HG03571 (cell line): ENCODE measurements around the gene SLC2A6.
A peak's percentile ranks its signal among the peaks of the same experiment; 100 is the strongest.
"Not testable (repeated sequence)": the region's sequence is repeated elsewhere in the genome, so short reads cannot be mapped to it uniquely, and the experiment has no call there.

Experiments
- ATAC-seq: cut with Tn5 transposase; IDR thresholded peaks from one replicate; pipeline ENCODE4 v1.9.1; 2021; ENCODE audit not compliant: unreplicated experiment

The SLC2A6 gene

DNA sequence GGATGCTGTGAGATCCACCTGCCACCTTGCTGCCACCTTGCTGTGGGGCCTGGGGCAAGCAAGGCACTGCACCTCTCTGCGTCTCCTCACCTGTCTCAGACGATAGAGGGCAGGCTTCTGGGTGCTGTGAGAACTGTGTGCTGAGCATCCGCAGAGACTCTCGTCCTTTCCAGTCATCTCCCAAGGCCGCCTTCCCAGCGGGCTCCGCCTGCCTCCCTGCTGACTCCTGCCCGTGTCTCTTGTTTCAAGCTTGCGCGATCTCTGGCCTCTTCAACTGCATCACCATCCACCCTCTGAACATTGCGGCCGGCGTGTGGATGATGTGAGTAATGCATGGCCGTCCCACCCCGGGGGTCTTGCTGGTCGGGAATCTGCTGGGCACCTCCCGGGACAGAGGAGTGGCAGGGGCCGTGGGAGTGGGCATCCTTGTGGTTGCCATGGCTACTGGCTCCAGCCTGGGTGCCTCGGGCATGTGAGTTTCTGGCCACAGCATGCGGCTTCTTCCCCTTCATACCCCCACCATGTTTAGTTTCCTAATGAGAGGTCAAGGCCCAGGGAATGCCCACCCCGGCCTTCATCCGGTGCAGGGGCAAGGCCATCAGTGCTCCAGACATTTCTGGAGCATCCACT, 15.6 kb downstream of the SLC2A6 start:
- no peak for ATAC-seq

DNA sequence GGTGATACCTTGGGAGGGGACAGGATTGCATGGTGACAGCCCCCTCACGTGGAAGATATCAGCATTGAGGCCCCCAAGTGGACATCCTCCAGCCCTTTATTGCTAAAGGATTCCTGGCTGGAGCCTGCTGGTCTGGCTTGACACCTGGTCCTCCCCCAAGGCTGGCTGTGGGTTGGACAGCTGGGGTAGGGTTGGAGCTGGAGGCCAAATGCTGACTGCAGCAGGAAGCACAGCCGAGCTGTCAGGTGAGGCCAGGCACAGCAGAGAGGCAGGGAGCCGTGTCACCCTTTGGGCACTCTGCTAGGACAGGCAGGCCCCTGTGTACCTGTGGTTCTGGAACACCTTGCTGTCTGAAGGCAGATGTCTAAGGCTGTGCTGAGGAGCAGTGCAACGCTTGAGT, 16.9 kb downstream of the SLC2A6 start:
- no peak for ATAC-seq

DNA sequence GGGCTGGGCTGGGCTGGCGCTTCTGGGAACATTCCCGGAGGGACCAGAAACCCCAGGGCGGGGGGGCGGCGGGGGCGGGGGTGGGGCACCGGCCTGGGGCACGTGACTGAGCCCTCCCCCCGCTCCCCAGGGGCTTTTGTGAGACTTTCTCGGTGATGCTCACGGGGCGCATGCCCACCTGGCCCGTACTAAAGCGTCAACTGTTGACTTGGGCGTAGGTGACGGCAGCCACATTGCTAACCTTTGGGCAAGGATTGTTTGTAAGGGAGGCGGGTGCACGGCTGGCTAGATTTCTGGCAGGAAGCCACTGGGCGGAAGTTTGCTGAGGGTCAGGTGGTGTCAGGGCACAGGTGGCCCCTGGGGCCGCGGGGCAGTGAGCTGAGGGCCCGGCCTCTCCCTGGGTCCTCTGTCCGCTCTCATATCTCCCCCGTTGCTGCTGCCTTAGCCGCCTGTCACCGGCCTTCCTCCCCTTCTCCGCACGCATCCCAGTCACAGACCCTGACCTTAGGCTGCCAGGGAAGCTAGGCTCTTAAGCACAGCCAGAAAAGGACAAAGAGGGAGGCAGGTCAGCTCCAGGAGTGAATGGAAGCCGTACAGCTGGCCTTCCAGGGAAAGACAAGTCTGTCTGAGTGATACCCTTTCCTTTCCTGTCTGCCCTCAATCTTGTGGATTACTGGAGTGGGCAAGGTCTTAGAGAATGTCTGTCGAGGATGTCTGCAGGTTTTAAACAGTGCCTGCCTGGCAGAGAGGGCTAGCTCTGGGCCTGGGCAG, 18.3 kb downstream of the SLC2A6 start:
- ATAC-seq = peak; percentile 17

DNA sequence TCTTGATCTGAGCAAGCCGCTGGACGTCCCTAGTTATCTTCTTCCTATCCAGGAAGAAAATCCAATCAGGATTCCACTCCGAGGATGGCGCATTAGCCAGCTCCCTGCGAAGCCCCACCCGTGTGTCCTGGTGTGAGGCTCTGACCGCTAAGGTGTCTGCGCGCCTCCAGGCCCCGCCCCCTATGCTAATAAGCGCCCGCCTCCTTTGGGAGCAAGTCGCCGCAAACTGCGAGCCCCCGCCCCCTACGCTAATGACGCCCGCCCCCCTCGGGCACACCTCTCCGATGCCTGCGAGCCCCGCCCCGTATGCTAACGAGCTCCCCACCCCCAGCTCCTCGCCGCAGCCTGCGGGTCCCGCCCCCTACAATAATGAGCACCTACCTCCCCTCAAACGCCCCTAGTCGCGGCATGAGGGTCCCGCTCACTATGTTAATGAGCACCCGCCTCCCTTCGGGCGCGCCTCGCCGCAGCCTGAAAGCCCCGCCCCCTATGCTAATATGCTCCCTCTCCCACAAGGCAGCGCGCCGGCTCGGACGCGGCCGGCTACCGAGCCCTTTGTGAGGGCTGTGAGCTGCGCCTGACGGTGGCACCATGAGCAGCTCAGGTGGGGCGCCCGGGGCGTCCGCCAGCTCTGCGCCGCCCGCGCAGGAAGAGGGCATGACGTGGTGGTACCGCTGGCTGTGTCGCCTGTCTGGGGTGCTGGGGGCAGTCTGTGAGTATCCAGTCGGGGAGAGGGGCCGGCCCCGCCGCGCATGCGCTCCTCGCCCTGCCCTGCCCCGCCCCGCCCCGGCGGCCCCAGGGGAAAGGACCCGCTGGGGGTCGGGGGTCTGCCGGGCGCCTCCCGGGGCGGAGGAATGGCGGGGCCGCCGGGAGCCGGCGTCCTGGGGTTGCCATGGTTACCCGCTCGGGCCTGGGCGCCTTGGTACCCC, 19.2 kb downstream of the SLC2A6 start, which contains the start of gene CACFD1:
TSS of gene CACFD1 (plus strand) at position 503 of the 929 bp plus-strand sequence. CDS start at position 592, 89 bp downstream.
- peak; percentile 73 for ATAC-seq

DNA sequence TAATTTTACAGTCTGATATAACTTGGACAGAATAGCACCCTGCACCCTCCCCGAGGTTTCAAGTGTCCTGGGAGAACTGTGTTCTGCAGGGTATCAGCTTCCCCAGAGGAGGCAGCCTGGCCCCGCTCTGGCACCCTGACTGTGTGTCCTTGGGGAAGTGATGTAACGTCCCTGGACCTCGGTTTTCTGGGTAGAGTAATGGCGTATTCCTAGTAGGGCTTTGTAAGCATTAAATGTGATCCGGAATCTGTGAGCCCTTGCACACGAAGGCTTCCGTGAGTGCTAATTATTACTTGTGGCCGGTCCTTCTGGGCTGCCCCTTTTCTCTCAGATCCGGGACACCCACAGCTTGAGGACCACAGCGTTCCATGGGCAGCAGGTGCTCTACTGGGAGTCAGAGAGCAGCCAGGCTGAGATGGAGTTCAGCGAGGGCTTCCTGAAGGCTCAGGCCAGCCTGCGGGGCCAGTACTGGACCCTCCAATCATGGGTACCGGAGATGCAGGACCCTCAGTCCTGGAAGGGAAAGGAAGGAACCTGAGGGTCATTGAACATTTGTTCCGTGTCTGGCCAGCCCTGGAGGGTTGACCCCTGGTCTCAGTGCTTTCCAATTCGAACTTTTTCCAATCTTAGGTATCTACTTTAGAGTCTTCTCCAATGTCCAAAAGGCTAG, 20.1 kb downstream of the SLC2A6 start:
- no peak for ATAC-seq

DNA sequence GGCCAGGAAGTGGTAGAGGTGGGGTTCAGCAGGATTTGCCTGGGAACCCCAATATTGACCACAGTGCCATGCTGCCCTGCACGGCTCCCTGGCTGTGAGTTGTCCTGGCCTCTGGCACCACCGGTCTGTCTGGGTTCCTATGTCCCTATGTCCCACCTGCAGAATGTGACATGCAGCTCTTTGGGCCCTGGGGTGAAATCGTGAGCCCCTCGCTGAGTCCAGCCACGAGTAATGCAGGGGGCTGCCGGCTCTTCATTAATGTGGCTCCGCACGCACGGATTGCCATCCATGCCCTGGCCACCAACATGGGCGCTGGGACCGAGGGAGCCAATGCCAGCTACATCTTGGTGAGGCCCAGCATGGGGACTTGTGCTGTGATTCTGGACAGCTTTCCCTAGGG, 21.2 kb downstream of the SLC2A6 start:
- no peak for ATAC-seq

DNA sequence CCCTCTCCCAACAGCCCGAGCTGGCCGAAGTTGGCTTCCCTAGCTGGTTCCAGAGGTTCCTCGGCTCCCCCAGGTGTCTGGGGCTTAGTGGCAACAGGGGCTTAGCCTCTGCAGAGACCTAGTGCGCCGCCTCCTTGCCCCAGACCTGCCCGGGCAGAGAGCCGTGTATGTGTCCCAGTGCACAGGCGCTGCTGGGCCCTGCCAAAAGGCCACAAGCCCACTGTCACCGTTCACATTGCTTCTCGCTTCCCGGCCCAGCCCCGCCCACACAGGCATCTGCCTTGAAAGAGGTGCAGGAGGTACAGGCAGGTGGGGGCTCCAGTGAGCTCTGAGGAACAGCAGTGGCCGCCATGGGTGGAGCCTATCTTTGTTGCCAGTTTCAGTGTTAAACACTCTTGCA, 21.7 kb downstream of the SLC2A6 start:
- ATAC-seq = no peak

DNA sequence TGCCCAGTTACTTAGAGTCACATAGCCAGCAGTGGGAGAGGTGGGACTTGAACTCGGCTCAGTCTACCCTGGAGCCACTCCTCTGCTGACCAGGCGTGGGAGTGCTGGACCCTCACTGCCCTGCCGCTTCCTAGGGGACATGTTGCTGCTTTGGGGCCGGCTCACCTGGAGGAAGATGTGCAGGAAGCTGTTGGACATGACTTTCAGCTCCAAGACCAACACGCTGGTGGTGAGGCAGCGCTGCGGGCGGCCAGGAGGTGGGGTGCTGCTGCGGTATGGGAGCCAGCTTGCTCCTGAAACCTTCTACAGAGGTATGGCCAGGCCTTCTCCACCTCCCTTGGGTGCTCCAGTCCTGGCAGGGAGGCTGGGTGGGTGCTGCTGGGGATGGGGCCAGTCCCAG, 22.5 kb downstream of the SLC2A6 start:
- ATAC-seq = no peak

DNA sequence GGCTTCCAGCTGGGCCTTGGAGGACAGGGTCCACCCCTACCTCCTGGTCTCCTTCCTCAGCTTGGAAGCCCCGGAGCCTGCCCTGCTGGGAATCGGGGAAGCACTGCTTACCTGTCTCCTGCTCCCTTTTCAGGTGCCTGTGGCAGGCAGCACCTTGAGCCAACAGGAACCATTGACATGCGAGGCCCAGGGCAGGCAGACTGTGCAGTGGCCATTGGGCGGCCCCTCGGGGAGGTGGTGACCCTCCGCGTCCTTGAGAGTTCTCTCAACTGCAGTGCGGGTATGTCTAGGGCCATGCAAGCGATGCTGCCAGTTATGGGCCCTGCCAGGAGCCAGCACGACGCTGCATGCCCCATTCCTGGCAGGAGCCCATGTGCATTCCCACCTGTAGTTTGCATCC, 23.0 kb downstream of the SLC2A6 start:
- ATAC-seq = no peak

DNA sequence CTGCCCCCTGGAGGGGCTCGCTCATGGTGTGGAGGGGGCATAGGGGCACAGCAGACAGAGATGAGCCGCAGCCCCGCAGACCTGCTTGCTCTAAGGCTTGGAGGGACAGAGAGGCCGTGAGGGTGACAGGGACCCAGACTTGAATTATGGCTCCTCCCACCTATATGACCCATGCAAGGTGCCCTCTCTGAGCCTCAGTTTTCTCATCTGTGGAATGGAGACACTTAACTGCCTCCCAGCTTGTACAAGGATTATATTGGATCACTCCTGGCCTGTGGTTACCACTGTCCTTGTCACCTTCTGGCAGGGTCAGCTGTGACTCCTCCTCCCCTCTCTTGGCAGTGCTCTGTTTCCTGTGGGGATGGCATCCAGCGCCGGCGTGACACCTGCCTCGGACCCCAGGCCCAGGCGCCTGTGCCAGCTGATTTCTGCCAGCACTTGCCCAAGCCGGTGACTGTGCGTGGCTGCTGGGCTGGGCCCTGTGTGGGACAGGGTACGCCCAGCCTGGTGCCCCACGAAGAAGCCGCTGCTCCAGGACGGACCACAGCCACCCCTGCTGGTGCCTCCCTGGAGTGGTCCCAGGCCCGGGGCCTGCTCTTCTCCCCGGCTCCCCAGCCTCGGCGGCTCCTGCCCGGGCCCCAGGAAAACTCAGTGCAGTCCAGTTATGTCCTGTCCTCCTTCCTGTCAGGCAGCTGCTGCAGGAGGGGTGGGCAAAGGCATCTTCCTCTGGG, 23.8 kb downstream of the SLC2A6 start:
- ATAC-seq = no peak

DNA sequence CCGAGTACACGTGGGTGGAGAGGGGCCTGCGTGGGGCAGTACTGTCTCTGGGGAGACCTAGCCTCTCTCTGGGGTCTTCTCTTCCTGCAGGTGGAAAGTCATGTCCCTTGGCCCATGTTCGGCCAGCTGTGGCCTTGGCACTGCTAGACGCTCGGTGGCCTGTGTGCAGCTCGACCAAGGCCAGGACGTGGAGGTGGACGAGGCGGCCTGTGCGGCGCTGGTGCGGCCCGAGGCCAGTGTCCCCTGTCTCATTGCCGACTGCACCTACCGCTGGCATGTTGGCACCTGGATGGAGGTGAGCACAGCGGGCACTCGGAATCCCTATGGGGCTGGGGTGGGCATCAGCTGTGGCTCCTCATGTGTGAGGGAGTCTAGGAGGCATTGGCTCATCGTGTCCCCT, 24.6 kb downstream of the SLC2A6 start:
- no peak for ATAC-seq

DNA sequence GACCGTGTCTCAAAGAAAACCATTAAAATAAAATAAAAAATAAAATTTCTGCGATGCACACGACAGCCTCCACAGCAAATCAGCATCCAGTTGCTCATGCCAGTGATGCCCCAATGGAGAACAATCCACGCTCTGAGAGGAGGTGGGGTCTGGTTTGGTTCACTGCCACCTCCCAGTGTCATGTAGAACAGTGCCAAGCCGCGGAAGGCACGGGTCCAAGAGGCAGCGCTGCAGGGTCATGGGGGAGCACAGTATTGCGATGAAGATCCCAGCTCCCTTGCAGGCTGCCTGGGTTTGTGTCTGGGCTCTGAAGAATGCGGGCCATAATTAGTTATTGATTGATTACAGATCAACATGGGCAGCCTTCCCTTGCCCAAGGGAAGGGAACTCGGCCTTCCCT, 25.2 kb downstream of the SLC2A6 start:
- ATAC-seq = no peak

DNA sequence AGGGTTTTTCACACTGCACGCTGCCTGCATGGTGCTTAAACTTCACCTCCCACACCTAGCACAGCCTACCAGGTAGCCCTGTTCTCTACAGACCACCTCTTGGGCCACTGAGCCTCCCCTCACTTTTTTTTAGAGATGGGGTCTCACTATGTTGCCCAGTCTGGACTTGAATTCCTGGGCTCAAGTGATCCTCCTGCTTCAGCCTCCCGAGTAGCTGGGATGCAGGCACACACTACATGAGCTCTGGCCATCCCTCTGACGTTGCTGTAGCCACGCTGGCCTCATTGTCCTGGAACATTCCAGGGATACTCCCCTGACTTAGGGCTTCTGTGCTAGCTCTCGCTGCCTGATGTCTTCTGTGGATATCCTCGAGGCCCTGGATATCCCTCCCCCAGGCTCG, 26.3 kb downstream of the SLC2A6 start:
- no peak for ATAC-seq

DNA sequence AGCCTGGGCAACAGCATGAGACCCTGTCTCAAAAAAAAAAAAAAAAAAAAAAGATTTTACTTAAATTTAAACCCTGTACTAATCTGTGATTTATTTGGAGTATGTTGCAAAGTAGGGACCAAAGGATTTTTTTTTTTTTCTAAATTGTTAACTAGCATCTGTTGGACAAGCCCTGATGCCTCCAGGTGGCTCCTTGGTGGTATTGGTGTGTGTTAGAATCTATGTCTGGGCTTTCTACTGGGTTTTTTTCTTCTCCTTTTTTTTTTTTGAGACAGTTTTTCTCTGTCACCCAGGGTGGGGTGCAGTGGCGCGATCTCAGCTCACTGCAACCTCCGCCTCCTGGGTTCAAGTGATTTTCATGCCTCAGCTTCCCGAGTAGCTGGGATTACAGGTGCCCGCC, 27.0 kb downstream of the SLC2A6 start:
- not testable (repeated sequence) for ATAC-seq

DNA sequence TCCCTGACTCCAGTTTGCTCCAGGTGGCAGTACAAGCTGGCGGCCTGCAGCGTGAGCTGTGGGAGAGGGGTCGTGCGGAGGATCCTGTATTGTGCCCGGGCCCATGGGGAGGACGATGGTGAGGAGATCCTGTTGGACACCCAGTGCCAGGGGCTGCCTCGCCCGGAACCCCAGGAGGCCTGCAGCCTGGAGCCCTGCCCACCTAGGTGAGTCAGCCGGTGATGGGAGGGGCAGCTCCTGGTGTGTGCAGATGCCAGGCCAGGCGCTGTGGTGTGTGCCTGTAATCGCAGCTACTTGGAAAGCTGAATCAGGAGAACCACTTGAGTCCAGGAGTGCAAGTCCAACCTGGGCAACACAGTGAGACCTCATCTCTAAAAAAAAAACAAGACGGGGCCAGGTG, 29.1 kb downstream of the SLC2A6 start:
- no peak for ATAC-seq

DNA sequence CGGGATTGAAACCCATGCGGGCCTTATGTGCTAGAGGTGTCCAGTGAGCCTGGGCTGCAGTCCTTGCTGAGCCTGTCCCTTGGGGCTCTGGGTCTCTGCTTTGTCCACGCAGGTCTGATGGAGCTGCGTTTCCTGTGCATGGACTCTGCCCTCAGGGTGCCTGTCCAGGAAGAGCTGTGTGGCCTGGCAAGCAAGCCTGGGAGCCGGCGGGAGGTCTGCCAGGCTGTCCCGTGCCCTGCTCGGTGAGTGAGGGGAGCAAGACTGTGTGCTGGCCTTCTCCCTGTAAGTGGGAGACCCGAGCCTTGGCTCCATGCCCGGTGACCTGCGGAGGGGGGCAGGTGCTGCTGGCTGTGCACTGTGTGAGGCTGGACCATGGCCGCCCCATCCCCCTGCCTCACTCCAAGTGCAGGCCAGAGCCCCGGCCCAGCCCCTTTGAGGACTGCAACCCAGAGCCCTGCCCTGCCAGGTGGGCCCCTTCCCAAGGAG, 30.4 kb downstream of the SLC2A6 start:
- no peak for ATAC-seq

DNA sequence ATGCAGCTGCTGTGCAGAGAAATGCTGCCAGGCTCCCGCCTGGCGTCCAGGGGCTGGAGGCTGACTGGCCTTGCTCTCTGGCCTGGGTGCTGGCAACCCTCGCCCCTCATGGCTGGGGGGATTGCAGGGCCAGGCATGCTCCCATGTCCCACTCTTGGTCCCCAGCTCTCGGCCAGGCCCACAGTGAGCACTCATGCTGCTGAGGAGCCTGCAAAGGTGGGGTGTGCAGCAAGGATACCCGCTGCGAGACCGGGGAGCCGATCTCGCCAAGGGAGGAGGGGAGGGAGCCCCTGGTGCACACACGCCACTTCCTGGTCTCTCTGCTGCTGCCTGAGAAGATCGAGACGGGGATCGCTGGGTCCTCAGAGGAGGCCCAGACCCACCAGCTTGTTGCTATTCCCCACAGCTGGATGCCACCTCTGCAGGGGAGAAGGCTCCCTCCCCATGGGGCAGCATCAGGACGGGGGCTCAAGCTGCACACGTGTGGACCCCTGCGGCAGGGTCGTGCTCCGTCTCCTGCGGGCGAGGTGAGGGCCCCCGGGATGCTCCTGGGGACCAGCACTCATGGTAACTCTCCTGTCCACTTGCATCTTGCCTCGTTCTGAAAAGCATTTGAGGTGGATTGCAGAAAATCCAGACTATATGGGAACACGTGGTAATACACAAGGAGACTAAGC, 33.5 kb downstream of the SLC2A6 start:
- no peak for ATAC-seq

DNA sequence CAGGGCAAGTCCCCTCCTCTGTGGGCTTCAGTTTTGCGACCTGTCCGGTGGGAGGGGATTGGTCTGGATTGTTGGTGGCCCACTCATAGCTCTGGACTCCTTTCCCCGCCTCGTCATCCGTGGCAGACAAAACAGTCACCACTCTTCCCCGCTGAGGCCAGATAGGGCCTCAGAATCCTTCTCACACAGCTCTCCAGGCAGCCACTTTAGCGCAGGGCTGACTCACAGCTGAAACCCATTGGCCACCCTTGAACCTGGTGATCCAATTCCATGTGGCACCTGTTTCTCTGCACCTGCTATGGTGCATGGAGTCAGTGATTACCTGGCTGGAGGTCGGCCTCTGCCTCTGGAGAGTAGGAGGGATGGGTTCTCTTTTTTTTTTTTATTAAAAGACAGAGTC, 34.9 kb downstream of the SLC2A6 start:
- no peak for ATAC-seq

DNA sequence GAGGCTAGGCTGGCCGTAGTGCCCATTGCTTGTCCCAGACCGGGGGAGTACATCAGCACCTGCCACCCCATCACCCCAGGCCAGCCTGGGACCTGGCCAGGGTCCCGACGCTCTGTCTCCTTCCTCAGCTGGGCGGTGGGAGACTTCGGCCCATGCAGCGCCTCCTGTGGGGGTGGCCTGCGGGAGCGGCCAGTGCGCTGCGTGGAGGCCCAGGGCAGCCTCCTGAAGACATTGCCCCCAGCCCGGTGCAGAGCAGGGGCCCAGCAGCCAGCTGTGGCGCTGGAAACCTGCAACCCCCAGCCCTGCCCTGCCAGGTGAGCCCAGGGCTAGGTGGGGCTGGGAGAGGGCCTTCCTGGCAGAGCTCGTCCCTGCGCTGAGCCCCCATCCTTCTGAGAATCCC, 35.7 kb downstream of the SLC2A6 start:
- no peak for ATAC-seq

DNA sequence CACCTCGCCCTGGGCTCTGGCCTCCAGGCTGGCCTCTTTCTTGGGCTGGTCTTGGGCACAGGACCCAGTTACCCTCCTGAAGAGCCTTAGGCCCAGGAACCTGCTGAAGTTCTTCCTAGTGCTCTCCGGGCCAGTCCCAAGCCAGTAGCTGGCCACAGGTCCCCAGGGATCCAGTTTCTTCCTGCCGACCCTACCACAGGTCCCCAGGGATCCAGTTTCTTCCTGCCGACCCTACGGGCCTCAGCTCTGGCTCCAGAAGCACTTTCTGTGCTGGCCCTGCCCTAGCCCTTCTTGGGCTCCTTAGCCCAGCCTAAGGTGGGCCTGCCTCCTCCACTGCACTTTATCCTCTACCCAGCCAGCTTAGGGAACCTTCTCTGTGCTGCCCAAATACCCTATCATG, 37.3 kb downstream of the SLC2A6 start:
- ATAC-seq = no peak
